Aorta (tissue), 5 donors: Measurements from ENCODE around the gene CMIP. TPM values are rescaled to one million over a fixed set of nuclear protein-coding genes. Genes with fewer than 3 reads are reported as not detected.

Source experiments
- ATAC-seq: fragments of 200-7000 bp; cut with Tn5 transposase; one replicate; pipeline ENCODE4 v1.9.1; 2022; ENCODE audit warnings: moderate library complexity; ENCODE audit not compliant: low FRiP score
- DNase-seq, 2 donors: peaks; one replicate each; pipeline ENCODE4 v3.0.0-alpha.2; 2020
- H3K27ac ChIP-seq, 2 donors: one replicate each; pipeline ENCODE4 v1.5.1; 2013; ENCODE audit warnings: low read length in 2 of 2, mild to moderate bottlenecking in 2 of 2, moderate library complexity in 2 of 2, control low read depth in 1 of 2, inconsistent platforms in 1 of 2, low read depth in 1 of 2
- H3K27me3 ChIP-seq, 2 donors: one replicate each; pipeline ENCODE4 v1.6.1; 2013; ENCODE audit warnings: control low read depth in 1 of 2, low read length in 1 of 2, mild to moderate bottlenecking in 1 of 2, moderate library complexity in 1 of 2; ENCODE audit not compliant: insufficient read depth in 2 of 2, control insufficient read depth in 1 of 2
- H3K36me3 ChIP-seq, 2 donors: one replicate each; pipeline ENCODE4 v1.6.1; 2013; ENCODE audit warnings: control low read depth in 1 of 2, low read length in 1 of 2, mild to moderate bottlenecking in 1 of 2; ENCODE audit not compliant: insufficient read depth in 2 of 2, control insufficient read depth in 1 of 2
- H3K4me1 ChIP-seq, 2 donors: one replicate each; pipeline ENCODE4 v1.6.1; 2013; ENCODE audit warnings: low read length in 2 of 2, control low read depth in 1 of 2, mild to moderate bottlenecking in 1 of 2, moderate library complexity in 1 of 2; ENCODE audit not compliant: insufficient read depth in 2 of 2, control insufficient read depth in 1 of 2
- H3K4me3 ChIP-seq, 2 donors: one replicate each; pipeline ENCODE4 v1.5.1; 2013; ENCODE audit warnings: low read length in 2 of 2, control low read depth in 1 of 2, mild to moderate bottlenecking in 1 of 2
- H3K9me3 ChIP-seq: one replicate; pipeline ENCODE4 v1.6.1; 2013; ENCODE audit warnings: mild to moderate bottlenecking, low read length; ENCODE audit not compliant: control insufficient read depth
- WGBS, 2 donors: extraction: QIAGEN DNeasy Blood & Tissue Kit; methylation state at CpG; one replicate each; pipeline ENCODE4 v1.1.7; 2013; 5-methylcytosine and 5-hydroxymethylcytosine counted together
- intact Hi-C, 2 donors: fragments of 100-400 bp; cut with DNase I; formaldehyde crosslinking; loops; one replicate each; pipeline versions ENCODE4 v1.14.2 to v1.15.0; 2022
- polyA plus RNA-seq, 2 donors: library from polyadenylated mRNA; stranded (reverse); fragments of 200-250 nt; gene quantifications; one replicate each; pipeline ENCODE4 v1.2.3, GENCODE V29; 2013
- total RNA-seq, 2 donors: library from RNA; stranded (reverse); fragmentation: NEBNext Ultra II Directional; extraction: Animal tissue kit (Norgen Biotek cat#: 25700); gene quantifications; one replicate each; pipeline ENCODE4 v1.2.1, GENCODE V29; 2021
- donor health status: healthy with polysubstance abuse.
- donor health status: Bipolar disorder and iron deficiency.
- donor health status: DM: no; HTN: no; CAD: no.
- donor health status: DM: no; HTN: no; CAD: no.
- donor health status: DM: yes; HTN: yes; CAD: no.

CMIP gene
- total and polyA plus RNA-seq, 4 donors: 2.4 to 96.3 (median 27.9) TPM

- H3K27me3 ChIP-seq: no peaks in the 10 kb centered on the region
- no peaks in the 10 kb centered on the region for H3K36me3 ChIP-seq
- ATAC-seq: no peak
- H3K4me3 ChIP-seq: no peak overlapping the region
- no peaks in the 10 kb centered on the region for H3K9me3 ChIP-seq
- WGBS, 2 donors: 91 to 95% methylated on average over 22 of the region's 22 CpGs
- intact Hi-C loops: no loop called here
- peak; percentile 44 to 59 for DNase-seq
- no peaks in the 10 kb centered on the region for H3K4me1 ChIP-seq
- H3K27ac ChIP-seq: no peak overlapping the region
Observed at GRCh38 chr16:81542609-81543570, 98.3 kb downstream of the CMIP start.

GRCh38 chr16:81543571-81543970 lies 99.0 kb downstream of the CMIP start:
- Histone ChIP-seq H3K27ac (no peak overlapping the region), H3K4me3 (no peak overlapping the region), H3K27me3 (no peaks in the 10 kb centered on the region), H3K4me1 (no peaks in the 10 kb centered on the region), H3K9me3 (no peaks in the 10 kb centered on the region), H3K36me3 (no peaks in the 10 kb centered on the region)
- WGBS, 2 donors: 88 to 89% methylated on average over 3 of the region's 3 CpGs
- intact Hi-C loops: no loop called here
- DNase-seq (no peak), ATAC-seq (no peak)

- Histone ChIP-seq H3K4me3 (no peak overlapping the region), H3K27ac (no peak overlapping the region), H3K9me3 (no peaks in the 10 kb centered on the region), H3K36me3 (no peaks in the 10 kb centered on the region), H3K27me3 (no peaks in the 10 kb centered on the region), H3K4me1 (no peaks in the 10 kb centered on the region)
- intact Hi-C loops: no loop called here
- WGBS, 2 donors: 93 to 95% methylated on average over 7 of the region's 7 CpGs
- ATAC-seq (no peak), DNase-seq (peak in 1 of 2 donors; percentile 42)
Observed at GRCh38 chr16:81544261-81544660, 99.7 kb downstream of the CMIP start.

- Histone ChIP-seq H3K27me3 (no peaks in the 10 kb centered on the region), H3K36me3 (no peaks in the 10 kb centered on the region), H3K9me3 (no peaks in the 10 kb centered on the region), H3K4me3 (no peak overlapping the region), H3K4me1 (no peaks in the 10 kb centered on the region), H3K27ac (no peak overlapping the region)
- DNase-seq (peak in 1 of 2 donors; percentile 32), ATAC-seq (no peak)
- 81 to 82% methylated on average over 9 of the region's 9 CpGs for WGBS, 2 donors
- intact Hi-C loops: no loop called here
Observed at GRCh38 chr16:81544700-81545271, 100.2 kb downstream of the CMIP start.

GRCh38 chr16:81545470-81546250 lies 101.1 kb downstream of the CMIP start:
- ATAC-seq (no peak), DNase-seq (peak in 1 of 2 donors; percentile 37)
- H3K27me3 ChIP-seq: no peaks in the 10 kb centered on the region
- no peaks in the 10 kb centered on the region for H3K4me1 ChIP-seq
- no peak overlapping the region for H3K4me3 ChIP-seq
- H3K9me3 ChIP-seq: no peaks in the 10 kb centered on the region
- intact Hi-C loops: no loop called here
- H3K36me3 ChIP-seq: no peaks in the 10 kb centered on the region
- 96 to 97% methylated on average over 25 of the region's 25 CpGs for WGBS, 2 donors
- no peak overlapping the region for H3K27ac ChIP-seq

GRCh38 chr16:81546781-81547180 lies 102.2 kb downstream of the CMIP start:
- Histone ChIP-seq H3K36me3 (no peaks in the 10 kb centered on the region), H3K27ac (no peak overlapping the region), H3K4me1 (no peaks in the 10 kb centered on the region), H3K9me3 (no peaks in the 10 kb centered on the region), H3K4me3 (no peak overlapping the region), H3K27me3 (no peaks in the 10 kb centered on the region)
- intact Hi-C loops: no loop called here
- DNase-seq (peak in 1 of 2 donors; percentile 22), ATAC-seq (no peak)
- 96 to 98% methylated on average over 14 of the region's 14 CpGs for WGBS, 2 donors

- Histone ChIP-seq H3K9me3 (no peaks in the 10 kb centered on the region), H3K4me1 (no peaks in the 10 kb centered on the region), H3K27ac (no peak overlapping the region), H3K27me3 (no peaks in the 10 kb centered on the region), H3K36me3 (no peaks in the 10 kb centered on the region), H3K4me3 (no peak overlapping the region)
- intact Hi-C loops: no loop called here
- peak; percentile 13 for ATAC-seq
- peak; percentile 35 to 55 for DNase-seq
- WGBS, 2 donors: 94 to 95% methylated on average over 15 of the region's 15 CpGs
Observed at GRCh38 chr16:81547194-81547938, 102.8 kb downstream of the CMIP start.

- ATAC-seq (no peak), DNase-seq (no peak)
- H3K36me3 ChIP-seq: no peaks in the 10 kb centered on the region
- no peaks in the 10 kb centered on the region for H3K4me1 ChIP-seq
- no peak overlapping the region for H3K27ac ChIP-seq
- 94 to 96% methylated on average over 5 of the region's 5 CpGs for WGBS, 2 donors
- H3K27me3 ChIP-seq: no peaks in the 10 kb centered on the region
- no peak overlapping the region for H3K4me3 ChIP-seq
- no peaks in the 10 kb centered on the region for H3K9me3 ChIP-seq
- intact Hi-C loops: no loop called here
Observed at GRCh38 chr16:81547939-81548216, 103.3 kb downstream of the CMIP start.
